Measurements from ENCODE around the gene ZNF460. TPM values are rescaled to one million over a fixed set of nuclear protein-coding genes. Genes with fewer than 3 reads are reported as not detected.

The ZNF460 gene
- total RNA-seq, 1 experiment from 2014 or later, result 54.1 TPM

- H3K27me3 Mint-ChIP-seq (ENCODE audit: insufficient read depth, unreplicated experiment), result peaks cover 4% of the 10 kb centered on the region
- no peaks in the 10 kb centered on the region for H3K9me3 ChIP-seq
- H3K36me3 Mint-ChIP-seq (ENCODE audit: insufficient read depth, unreplicated experiment), result no peaks in the 10 kb centered on the region
- ChIA-PET POLR2A (no interaction called here), CTCF (interaction anchor here (0.7 kb wide), 1 partner anchor 9 kb away, joined by 4 read pairs; no protein-coding TSS in a partner anchor)
- no peak for DNase-seq
- BruUV-seq (replicated peaks), result no TSS peak
- intact Hi-C loops (cut with micrococcal nuclease; ENCODE audit: unreplicated experiment), result no loop called here
- H3K27ac Mint-ChIP-seq (ENCODE audit: unreplicated experiment), result no peak overlapping the region
- no peak overlapping the region for H3K4me3 ChIP-seq (ENCODE audit: low read depth, low read length)
- H3K27me3 ChIP-seq (replicated peaks; ENCODE audit: control insufficient read depth, insufficient read depth, low read length), result no peaks in the 10 kb centered on the region
- no peak for TF ChIP-seq CTCF (IDR thresholded peaks at IDR 0.05; ENCODE audit: insufficient read depth in 1 of 2, low read depth in 1 of 2, low read length in 1 of 2, severe bottlenecking in 1 of 2, unreplicated experiment in 1 of 2)
- H3K9me3 Mint-ChIP-seq (ENCODE audit: unreplicated experiment), result no peaks in the 10 kb centered on the region
- no peaks in the 10 kb centered on the region for H3K4me1 Mint-ChIP-seq (ENCODE audit: low read depth, unreplicated experiment)
- H3K4me3 Mint-ChIP-seq (ENCODE audit: unreplicated experiment), result no peak overlapping the region
- H3K4me1 ChIP-seq, result no peaks in the 10 kb centered on the region
- no peaks in the 10 kb centered on the region for H3K36me3 ChIP-seq (ENCODE audit: control insufficient read depth, insufficient read depth, low read length)
Observed at GRCh38 chr19:57342582-57342981, 62.3 kb downstream of the ZNF460 start.

Other genes starting within 250 kb of the ZNF460 start
- not detected in 2 replicates for gene USP29, start 160.5 kb upstream of the ZNF460 start, total RNA-seq (2022)
- not detected in 2 replicates for gene ZIM3, start 135.3 kb upstream of the ZNF460 start, total RNA-seq (2022)
- gene DUXA, start 113.0 kb upstream of the ZNF460 start, total RNA-seq (2022), result not detected in 2 replicates
- gene ZNF264, start 89.0 kb upstream of the ZNF460 start, total RNA-seq (2022), result 24.9 and 26.2 TPM in 2 replicates
- 0.53 and 1.9 TPM in 2 replicates for gene AURKC, start 49.5 kb upstream of the ZNF460 start, total RNA-seq (2022)
- 13.6 and 13.8 TPM in 2 replicates for gene ZNF805, start 39.9 kb upstream of the ZNF460 start, total RNA-seq (2022)
- 3.3 and 3.5 TPM in 2 replicates for gene ZNF543, start 40.0 kb downstream of the ZNF460 start, total RNA-seq (2022)
- 0.07 and 0.09 TPM in 2 replicates for gene ZNF304, start 70.8 kb downstream of the ZNF460 start, total RNA-seq (2022)
- 7.0 and 8.6 TPM in 2 replicates for gene TRAPPC2B, start 83.1 kb downstream of the ZNF460 start, total RNA-seq (2022)
- 0.95 and 1.8 TPM in 2 replicates for gene ZNF547, start 83.1 kb downstream of the ZNF460 start, total RNA-seq (2022)
- 4.9 and 5.5 TPM in 2 replicates for gene ZNF548, start 109.4 kb downstream of the ZNF460 start, total RNA-seq (2022)
- 7.2 and 9.5 TPM in 2 replicates for gene ZNF17, start 130.7 kb downstream of the ZNF460 start, total RNA-seq (2022)
- gene ZNF749, start 154.8 kb downstream of the ZNF460 start, total RNA-seq (2022), result 14.6 and 15.9 TPM in 2 replicates
- 0.11 TPM in 1 of 2 replicates, not detected in the other for gene VN1R1, start 176.7 kb downstream of the ZNF460 start, total RNA-seq (2022)
- 1.2 and 1.7 TPM in 2 replicates for gene ZNF772, start 197.1 kb downstream of the ZNF460 start, total RNA-seq (2022)
- gene ZNF419, start 207.3 kb downstream of the ZNF460 start, total RNA-seq (2022), result 13.6 and 16.9 TPM in 2 replicates
- 7.7 and 10.0 TPM in 2 replicates for gene ZNF773, start 219.5 kb downstream of the ZNF460 start, total RNA-seq (2022)
- gene ZNF549, start 246.9 kb downstream of the ZNF460 start, total RNA-seq (2022), result 5.2 and 5.5 TPM in 2 replicates

All from Caco-2 (cell line).